ENCODE data around the gene TANGO6. TPM values are rescaled to one million over a fixed set of nuclear protein-coding genes. Genes with fewer than 3 reads are reported as not detected.

Gene TANGO6
- 15.4 and 17.0 TPM in 2 replicates for total RNA-seq

GRCh38 chr16:68843482-68844210 lies at the start of gene TANGO6:
TSS of gene TANGO6 (plus strand) at chr16:68843531. CDS start at chr16:68843618, 87 bp downstream.

GRCh38 chr16:69105501-69106361 lies 262.4 kb downstream of the TANGO6 start, which contains the start of gene HAS3:
TSS of gene HAS3 (plus strand) at chr16:69105653. CDS start at chr16:69109396, 3,743 bp downstream.

DNA sequence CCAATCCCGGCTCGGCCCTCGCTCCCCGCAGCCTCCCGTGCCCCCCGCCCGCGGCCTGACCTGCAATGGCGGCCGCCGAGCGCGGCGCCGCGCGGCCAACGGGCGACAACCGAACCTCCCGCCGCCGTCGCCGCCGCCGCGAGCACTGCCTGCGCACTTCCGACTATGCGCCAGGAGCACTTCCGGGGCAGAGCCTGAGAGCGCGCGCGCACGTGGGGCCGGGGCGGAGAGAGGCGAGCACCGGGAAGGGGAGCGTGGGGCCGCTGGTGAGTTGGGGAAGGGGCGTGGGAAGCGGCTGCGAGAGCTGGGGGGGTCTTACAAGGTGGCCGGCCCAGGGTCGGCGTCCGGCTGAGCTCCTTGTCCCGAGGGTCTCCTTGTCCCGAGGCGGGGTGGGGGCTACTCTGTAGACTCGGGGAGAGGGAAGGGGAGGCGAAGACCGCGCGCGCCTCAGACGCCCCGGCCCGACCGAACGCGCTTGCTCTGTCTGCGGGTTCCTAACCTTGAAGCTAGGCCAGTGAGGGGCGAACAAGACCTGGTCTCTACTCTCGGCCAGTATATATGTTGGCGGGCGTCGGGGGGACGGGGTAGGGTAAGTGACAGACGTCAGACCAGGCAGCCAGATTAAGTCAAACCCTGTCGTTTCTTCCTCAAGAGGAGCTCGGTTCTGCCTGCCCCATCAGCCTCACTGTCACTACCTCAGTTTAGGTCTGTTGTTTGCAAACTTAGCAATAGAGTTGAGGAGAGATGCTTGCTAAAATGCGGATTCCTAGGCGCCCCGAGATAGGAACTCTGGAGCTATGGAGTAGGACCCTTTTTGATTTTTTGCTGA lies 289.3 kb downstream of the TANGO6 start, which contains the start of the genes CHTF8 and UTP4:
CHTF8 (minus strand) TSS at position 165 of the 829 bp plus-strand sequence. CDS start 11,130 bp downstream, outside the sequence.
UTP4 (plus strand) TSS at position 226 of the 829 bp plus-strand sequence. CDS start 811 bp downstream, outside the sequence.

Other genes with a start within 250 kb of the TANGO6 start
- gene CDH3, start 198.2 kb upstream of the TANGO6 start, total RNA-seq: 791 and 1,052 TPM in 2 replicates
- 438 and 526 TPM in 2 replicates for gene CDH1, start 106.2 kb upstream of the TANGO6 start, total RNA-seq